Osteocyte (in vitro differentiated cells): Measurements from ENCODE around the gene CHMP5. TPM values are rescaled to one million over a fixed set of nuclear protein-coding genes. Genes with fewer than 3 reads are reported as not detected.

Source experiments
- DNase-seq: peaks from one replicate; pipeline ENCODE4 v3.0.0; 2021; ENCODE audit warnings: mixed read lengths; ENCODE audit not compliant: unreplicated experiment; ENCODE audit errors: extremely low spot score
- H3K27ac Mint-ChIP-seq: one replicate; pipeline ENCODE4 v1.8.0; 2021; ENCODE audit warnings: mild to moderate bottlenecking, mixed read lengths; ENCODE audit not compliant: unreplicated experiment
- H3K27me3 Mint-ChIP-seq: one replicate; pipeline ENCODE4 v1.8.0; 2021; ENCODE audit warnings: mixed read lengths; ENCODE audit not compliant: unreplicated experiment
- H3K36me3 Mint-ChIP-seq: one replicate; pipeline ENCODE4 v1.8.0; 2021; ENCODE audit warnings: mixed read lengths; ENCODE audit not compliant: unreplicated experiment
- H3K4me1 Mint-ChIP-seq: one replicate; pipeline ENCODE4 v1.8.0; 2021; ENCODE audit warnings: mixed read lengths; ENCODE audit not compliant: unreplicated experiment
- H3K4me3 Mint-ChIP-seq: one replicate; pipeline ENCODE4 v1.8.0; 2021; ENCODE audit warnings: mild to moderate bottlenecking, moderate library complexity, mixed read lengths; ENCODE audit not compliant: unreplicated experiment
- H3K9me3 Mint-ChIP-seq: one replicate; pipeline ENCODE4 v1.8.0; 2021; ENCODE audit warnings: mixed read lengths; ENCODE audit not compliant: unreplicated experiment
- CTCF ChIP-seq: fragments of 200-600 bp; sonication (generic); IDR thresholded peaks from 2 replicates; pipeline ENCODE4 v1.5.0; 2021; ENCODE audit warnings: antibody characterized with exemption, mild to moderate bottlenecking, moderate library complexity
- total RNA-seq: library from RNA; stranded (reverse); gene quantifications from 2 replicates; pipeline ENCODE4 v1.2.1, GENCODE V29; 2021

CHMP5 gene
- total RNA-seq, 1 donor from 2014 or later: 63.7 TPM

GRCh38 chr9:33249983-33250382 is 14.9 kb upstream of the CHMP5 start:
- no peak for TF ChIP-seq CTCF
- Mint-ChIP-seq H3K27ac (no peak overlapping the region), H3K4me1 (no peaks in the 10 kb centered on the region), H3K9me3 (no peaks in the 10 kb centered on the region), H3K36me3 (peaks cover 23% of the 10 kb centered on the region), H3K27me3 (no peaks in the 10 kb centered on the region), H3K4me3 (no peak overlapping the region)
- no peak for DNase-seq

GRCh38 chr9:33250458-33250995 is 14.3 kb upstream of the CHMP5 start:
- TF ChIP-seq CTCF: no peak
- H3K9me3 Mint-ChIP-seq: no peaks in the 10 kb centered on the region
- peaks cover 24% of the 10 kb centered on the region for H3K36me3 Mint-ChIP-seq
- H3K4me1 Mint-ChIP-seq: no peaks in the 10 kb centered on the region
- H3K27ac Mint-ChIP-seq: no peak overlapping the region
- H3K4me3 Mint-ChIP-seq: no peak overlapping the region
- DNase-seq: no peak
- H3K27me3 Mint-ChIP-seq: no peaks in the 10 kb centered on the region

GRCh38 chr9:33254211-33254610 is 10.6 kb upstream of the CHMP5 start:
- no peak overlapping the region for H3K4me3 Mint-ChIP-seq
- DNase-seq: no peak
- no peaks in the 10 kb centered on the region for H3K9me3 Mint-ChIP-seq
- no peaks in the 10 kb centered on the region for H3K4me1 Mint-ChIP-seq
- H3K36me3 Mint-ChIP-seq: peaks cover 42% of the 10 kb centered on the region
- no peak overlapping the region for H3K27ac Mint-ChIP-seq
- no peak for TF ChIP-seq CTCF
- H3K27me3 Mint-ChIP-seq: no peaks in the 10 kb centered on the region

GRCh38 chr9:33255014-33255413 is 9.8 kb upstream of the CHMP5 start:
- TF ChIP-seq CTCF: no peak
- H3K4me1 Mint-ChIP-seq: no peaks in the 10 kb centered on the region
- no peaks in the 10 kb centered on the region for H3K9me3 Mint-ChIP-seq
- no peaks in the 10 kb centered on the region for H3K27me3 Mint-ChIP-seq
- no peak for DNase-seq
- no peak overlapping the region for H3K27ac Mint-ChIP-seq
- peaks cover 46% of the 10 kb centered on the region for H3K36me3 Mint-ChIP-seq
- H3K4me3 Mint-ChIP-seq: no peak overlapping the region

- Mint-ChIP-seq H3K36me3 (peaks cover 49% of the 10 kb centered on the region), H3K4me3 (no peak overlapping the region), H3K4me1 (no peaks in the 10 kb centered on the region), H3K27me3 (no peaks in the 10 kb centered on the region), H3K9me3 (no peaks in the 10 kb centered on the region), H3K27ac (no peak overlapping the region)
- DNase-seq: no peak
- no peak for TF ChIP-seq CTCF
Measured at GRCh38 chr9:33255471-33255870, 9.4 kb upstream of the CHMP5 start.
